HG02973 (cell line): ENCODE data around the gene EPHA6.
A peak's percentile ranks its signal among the peaks of the same experiment; 100 is the strongest.

Experiments used
- ATAC-seq: cut with Tn5 transposase; IDR thresholded peaks from one replicate; pipeline ENCODE4 v1.9.1; 2021; ENCODE audit warnings: moderate library complexity; ENCODE audit not compliant: unreplicated experiment

Gene EPHA6

GRCh38 chr3:97687734-97688133, 873.3 kb downstream of the EPHA6 start:
- no peak for ATAC-seq

DNA sequence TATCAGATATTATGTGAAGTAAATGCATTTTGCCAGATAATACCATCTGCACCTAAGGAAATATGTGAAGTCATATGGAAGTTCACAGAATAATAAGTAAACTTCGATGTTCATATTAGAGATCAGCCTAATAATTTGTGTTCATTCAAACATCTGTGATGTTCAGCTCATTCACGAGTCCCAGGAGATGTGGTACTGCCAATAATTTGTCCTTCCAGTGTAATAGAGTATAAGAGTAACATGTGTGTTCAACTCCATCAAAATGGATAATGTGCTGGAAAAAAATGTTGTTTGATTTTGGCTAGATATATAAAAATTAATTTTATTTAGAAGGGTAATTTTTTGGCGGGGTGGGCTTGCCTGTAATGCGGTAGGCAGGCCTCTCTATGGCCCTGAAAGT, 874.7 kb downstream of the EPHA6 start:
- ATAC-seq = no peak

DNA sequence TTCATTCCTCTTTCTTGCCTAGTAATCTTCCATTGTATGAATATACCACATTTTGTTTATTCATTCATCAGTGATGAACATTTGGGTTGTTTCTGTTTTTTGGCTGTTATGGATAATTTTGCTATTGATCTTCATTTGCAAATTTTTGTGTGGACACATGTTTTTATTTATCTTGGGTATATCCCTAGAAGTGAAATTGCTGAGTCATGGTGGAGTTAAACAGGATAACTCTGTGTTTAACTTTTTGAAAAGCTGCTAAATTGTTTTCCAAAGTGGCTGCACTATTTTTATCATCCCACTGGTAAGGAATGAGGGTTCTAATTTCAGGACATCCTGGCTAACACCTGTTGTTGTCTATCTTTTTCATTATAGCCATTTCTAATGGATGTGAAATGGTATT, 875.6 kb downstream of the EPHA6 start:
- no peak for ATAC-seq

- ATAC-seq = no peak
Observed at GRCh38 chr3:97691354-97691753, 877.0 kb downstream of the EPHA6 start.

DNA sequence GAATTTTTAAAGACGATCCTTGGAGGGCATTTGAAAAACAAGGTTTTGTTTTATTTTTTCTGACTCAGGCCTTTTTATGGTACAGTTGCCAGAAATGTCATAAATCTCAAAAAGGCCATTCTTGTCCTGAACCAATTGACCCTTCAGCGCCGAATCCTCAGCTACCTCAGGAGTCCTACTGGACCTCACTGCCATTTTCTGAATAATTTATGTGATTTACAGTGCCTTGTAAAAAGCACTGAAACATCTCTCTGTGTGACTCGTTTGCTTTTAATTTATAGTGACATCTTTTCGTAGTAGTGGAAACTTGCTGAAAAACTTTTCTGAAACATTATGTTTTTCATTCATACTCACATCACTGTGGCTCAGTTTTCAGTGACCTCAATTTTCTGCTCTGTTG, 878.0 kb downstream of the EPHA6 start:
- ATAC-seq = no peak

DNA sequence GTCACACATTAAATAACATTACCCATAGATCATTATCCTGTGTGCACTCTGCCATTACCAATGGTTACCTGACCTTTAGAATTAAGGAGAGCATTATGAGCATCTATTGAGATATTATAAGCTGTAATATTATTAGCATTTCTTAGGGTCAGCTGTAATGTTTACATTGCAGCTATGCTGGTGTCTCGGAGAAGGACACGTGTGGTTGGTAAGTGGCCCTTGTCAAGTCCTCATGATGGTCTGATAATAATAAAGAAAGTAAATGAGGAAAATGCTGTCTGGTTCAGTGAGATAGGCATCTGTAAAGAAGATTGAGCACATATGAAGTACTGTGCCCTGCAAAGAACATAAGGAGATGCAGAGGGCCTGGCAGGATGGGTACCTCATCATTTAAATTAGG, 878.4 kb downstream of the EPHA6 start:
- ATAC-seq = no peak

DNA sequence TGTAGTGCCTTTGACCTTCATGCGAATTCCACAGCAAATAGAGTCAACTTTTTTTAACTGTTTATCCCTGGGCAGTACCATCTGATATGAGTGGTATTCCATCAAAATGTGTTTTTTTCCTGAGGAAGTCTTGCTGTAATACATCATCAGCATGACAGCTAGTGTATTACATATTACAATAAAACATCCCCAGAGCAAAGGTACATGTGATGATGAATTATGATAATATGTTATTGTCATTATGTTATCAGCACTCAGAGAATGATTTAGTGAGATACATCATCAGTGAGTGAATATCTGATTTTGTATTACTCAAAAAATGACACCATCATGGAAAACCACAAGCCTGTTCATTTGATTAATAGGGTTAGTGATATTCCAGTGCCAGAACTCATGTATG, 880.5 kb downstream of the EPHA6 start:
- ATAC-seq = no peak

DNA sequence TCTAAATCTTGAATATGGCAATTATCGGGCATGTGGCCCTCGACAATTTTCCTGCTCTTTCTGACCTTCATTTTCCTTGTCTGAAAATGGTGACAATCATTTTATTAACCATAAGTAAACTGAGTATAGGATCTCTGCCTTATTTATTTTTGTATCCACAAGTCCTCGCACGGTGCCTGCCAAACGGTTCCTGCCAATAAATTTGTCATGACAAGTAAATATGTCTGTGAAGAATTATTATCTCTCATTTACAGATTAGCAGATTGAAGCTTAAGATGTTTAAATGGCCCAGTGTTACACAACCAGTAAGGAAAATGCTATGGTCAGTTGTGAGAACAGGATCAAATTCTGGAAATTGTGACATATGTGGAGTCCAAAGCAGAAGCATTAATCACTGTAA, 884.3 kb downstream of the EPHA6 start:
- ATAC-seq = no peak

- ATAC-seq = no peak
Observed at GRCh38 chr3:97699889-97700288, 885.5 kb downstream of the EPHA6 start.

GRCh38 chr3:97705764-97706163, 891.4 kb downstream of the EPHA6 start:
- ATAC-seq = no peak

DNA sequence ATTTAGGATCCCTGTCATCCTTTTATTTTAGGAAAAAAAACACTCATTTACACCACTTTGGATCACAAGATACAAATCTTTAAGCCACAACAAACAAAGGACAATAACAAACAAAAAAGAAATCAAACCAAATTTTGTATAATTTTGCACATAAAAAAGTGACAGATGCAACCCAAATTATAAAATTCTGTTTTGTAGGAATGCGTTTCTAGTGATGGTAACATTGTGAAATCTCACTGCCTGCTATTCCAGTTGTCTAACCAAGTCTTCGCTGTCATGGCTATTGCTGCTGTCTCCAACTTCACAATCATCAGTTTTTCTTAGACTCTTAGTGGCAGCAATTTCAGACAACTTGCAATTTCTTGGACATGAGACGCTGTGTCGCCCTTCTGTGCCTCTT, 891.8 kb downstream of the EPHA6 start:
- ATAC-seq = no peak

- ATAC-seq = no peak
Observed at GRCh38 chr3:97711654-97712053, 897.3 kb downstream of the EPHA6 start.

DNA sequence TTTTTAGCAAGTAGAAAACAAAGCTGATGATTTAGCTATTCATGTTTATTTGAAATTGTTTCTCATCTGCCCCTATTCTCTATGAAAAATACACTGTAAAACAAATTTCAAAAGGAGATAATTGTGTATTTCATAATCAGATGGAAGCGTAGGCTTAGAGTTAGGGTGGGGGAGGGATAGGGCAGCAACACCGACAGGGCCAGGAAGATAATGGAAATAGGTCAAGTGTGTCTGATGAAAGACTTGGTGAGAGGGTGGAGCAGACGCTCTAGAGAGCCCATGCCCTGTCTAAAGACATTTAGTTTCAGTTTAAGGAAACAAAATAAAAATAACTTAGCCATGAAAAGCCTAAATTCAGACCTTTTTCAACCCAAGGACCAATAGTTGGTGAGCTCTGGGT, 898.5 kb downstream of the EPHA6 start:
- no peak for ATAC-seq

DNA sequence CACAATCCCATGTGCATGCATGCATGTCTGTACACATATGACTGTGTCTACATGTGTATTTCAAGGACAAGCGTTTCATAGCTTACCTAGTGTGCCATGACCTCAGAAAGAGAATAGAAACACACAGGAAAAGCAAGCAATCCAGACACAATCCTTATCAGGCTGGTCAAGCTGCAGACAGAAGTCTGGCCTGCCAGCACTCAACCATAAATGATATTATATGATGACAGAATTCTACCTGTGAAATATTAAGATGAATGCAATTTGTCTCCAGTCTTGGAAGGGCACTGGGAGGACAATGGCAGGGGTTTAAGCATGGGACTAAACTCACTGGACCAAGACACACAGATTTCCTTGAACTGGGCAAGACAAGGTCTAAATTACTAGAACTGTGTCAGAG, 899.2 kb downstream of the EPHA6 start:
- no peak for ATAC-seq

GRCh38 chr3:97719156-97719821, 904.9 kb downstream of the EPHA6 start:
- ATAC-seq = peak; percentile 92

- ATAC-seq = no peak
Observed at GRCh38 chr3:97720417-97720816, 906.0 kb downstream of the EPHA6 start.

DNA sequence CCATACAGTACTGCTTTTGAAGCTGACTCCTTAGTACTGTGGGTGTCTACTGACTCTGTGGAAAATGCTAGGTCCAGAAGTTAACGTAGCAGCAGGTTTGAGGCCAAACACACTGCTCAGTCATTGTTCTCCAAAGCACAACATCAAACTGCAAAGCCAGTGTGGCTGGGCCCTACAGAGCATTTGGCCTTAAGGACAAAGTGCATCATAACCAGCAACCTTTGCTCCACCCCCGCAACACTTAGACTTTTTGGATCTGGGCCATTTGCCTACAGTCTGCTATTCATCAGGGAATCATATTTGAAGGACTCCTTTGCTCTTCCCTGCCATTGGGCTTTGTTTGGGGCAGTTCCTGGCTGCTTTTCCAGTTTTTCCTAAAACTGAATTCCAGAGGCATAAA, 907.1 kb downstream of the EPHA6 start:
- ATAC-seq = no peak

DNA sequence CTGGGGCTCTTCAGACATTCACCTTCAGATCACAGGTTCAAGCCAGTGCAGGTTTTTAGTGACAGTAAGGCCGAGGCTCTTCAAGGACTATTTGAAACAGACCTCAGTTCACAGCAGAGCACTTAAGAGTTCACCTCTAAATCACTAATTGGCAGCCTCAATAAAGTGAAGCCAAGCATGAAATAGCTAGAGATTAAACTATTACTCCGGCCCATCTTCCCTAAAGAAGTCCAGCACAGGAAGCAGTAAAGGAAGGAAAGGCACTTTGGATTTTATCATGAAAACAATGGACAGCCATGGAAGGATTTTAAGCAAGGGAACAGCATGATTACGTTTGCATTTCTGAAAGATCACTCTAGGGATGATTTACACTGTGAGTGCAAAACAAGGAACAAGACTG, 922.5 kb downstream of the EPHA6 start:
- no peak for ATAC-seq

GRCh38 chr3:97738761-97739160, 924.4 kb downstream of the EPHA6 start:
- no peak for ATAC-seq

DNA sequence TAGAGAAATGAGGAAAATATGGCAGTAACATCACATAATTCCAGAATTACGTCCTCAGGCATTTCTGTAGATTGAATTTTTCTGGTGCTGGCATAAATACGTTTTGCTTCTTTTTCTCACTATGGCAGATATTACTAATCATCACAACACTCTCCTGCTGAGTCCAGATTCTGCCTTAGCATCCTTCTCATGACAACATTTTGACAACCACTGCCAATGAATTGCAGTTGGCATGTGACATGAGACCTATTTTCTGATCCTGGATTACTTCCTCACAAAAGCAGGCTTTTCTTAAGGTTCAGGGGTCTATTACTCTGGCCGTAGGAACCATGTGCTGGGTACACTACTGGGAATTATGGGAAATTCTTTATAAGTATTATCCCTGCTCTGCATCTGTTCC, 927.6 kb downstream of the EPHA6 start:
- no peak for ATAC-seq

DNA sequence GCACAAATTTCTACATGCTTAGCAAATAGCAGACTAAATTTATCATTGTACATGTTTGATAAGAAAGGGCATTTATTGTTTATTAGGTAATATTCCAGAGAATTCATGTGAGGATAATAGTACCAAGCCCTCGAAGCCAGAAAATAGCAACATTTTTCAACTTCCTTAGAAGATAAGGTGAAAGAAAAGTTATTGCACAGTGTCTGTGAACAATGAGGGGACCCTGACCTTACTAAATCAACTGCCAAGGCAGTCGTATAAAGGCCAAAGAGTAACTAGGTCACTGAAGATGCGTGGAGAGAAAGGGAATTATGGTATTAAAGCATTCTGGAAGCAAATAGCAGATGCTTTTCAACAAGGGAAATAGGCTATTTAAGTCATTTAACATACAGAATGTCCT, 929.9 kb downstream of the EPHA6 start:
- ATAC-seq = no peak

- peak; percentile 42 for ATAC-seq
Observed at GRCh38 chr3:97763586-97764406, 949.4 kb downstream of the EPHA6 start.
